Subcutaneous adipose tissue (tissue), 4 donors: ENCODE measurements around the gene TECR. TPM values are rescaled to one million over a fixed set of nuclear protein-coding genes. Genes with fewer than 3 reads are reported as not detected.

ENCODE experiments used
- CTCF ChIP-seq: fragments of 450-650 bp; IDR thresholded peaks from one replicate; pipeline ENCODE4 v1.5.1; 2016; ENCODE audit warnings: low read depth, mild to moderate bottlenecking, control low read depth, antibody characterized with exemption, moderate library complexity
- total RNA-seq, 4 donors: library from RNA; depleted of rRNA; stranded (reverse); fragments of >200 nt; gene quantifications; one replicate each; pipeline ENCODE4 v1.1.0, GENCODE V29; 2016

TECR gene
- total RNA-seq, 4 donors from 2014 or later, result 36.8 to 86.7 (median 62.4) TPM

- no peak for TF ChIP-seq CTCF
Measured at GRCh38 chr19:14544977-14545715, 15.8 kb downstream of the TECR start.

- no peak for TF ChIP-seq CTCF
Measured at GRCh38 chr19:14545716-14546082, 16.3 kb downstream of the TECR start.

- TF ChIP-seq CTCF, result no peak
Measured at GRCh38 chr19:14550201-14550754, 20.9 kb downstream of the TECR start.

GRCh38 chr19:14553042-14553938, 23.9 kb downstream of the TECR start:
- TF ChIP-seq CTCF, result no peak

GRCh38 chr19:14553939-14554243, 24.5 kb downstream of the TECR start:
- no peak for TF ChIP-seq CTCF

GRCh38 chr19:14554382-14554812, 25.0 kb downstream of the TECR start:
- TF ChIP-seq CTCF, result no peak
